Right atrium auricular region (tissue), 2 donors: ENCODE results near the gene SPATS2L. TPM values are rescaled to one million over a fixed set of nuclear protein-coding genes. Genes with fewer than 3 reads are reported as not detected.

Source experiments
- DNase-seq: peaks from one replicate; pipeline ENCODE4 v3.0.0-alpha.2; 2019; ENCODE audit warnings: low spot score
- H3K27ac ChIP-seq, 2 donors: fragments of 200-600 bp; sonication (generic); 1 replicate in 1 of 2; 2 replicates in 1 of 2; pipeline ENCODE4 v1.5.1; 2016 to 2019
- H3K27me3 ChIP-seq, 2 donors: fragments of 200-600 bp; sonication (generic); one replicate each; pipeline versions ENCODE4 v1.5.1 to v1.6.0; 2017 to 2019
- H3K36me3 ChIP-seq: fragments of 200-600 bp; sonication (generic); one replicate; pipeline ENCODE4 v1.5.1; 2016
- H3K4me1 ChIP-seq, 2 donors: fragments of 200-600 bp; sonication (generic); one replicate each; pipeline versions ENCODE4 v1.5.1 to v1.6.0; 2017 to 2019
- H3K4me3 ChIP-seq, 2 donors: fragments of 200-600 bp; sonication (generic); 1 replicate in 1 of 2; 2 replicates in 1 of 2; pipeline ENCODE4 v1.5.1; 2017 to 2019; ENCODE audit warnings: mild to moderate bottlenecking in 1 of 2, moderate library complexity in 1 of 2
- H3K9me3 ChIP-seq, 2 donors: fragments of 200-600 bp; sonication (generic); one replicate each; pipeline ENCODE4 v1.5.1; 2019
- CTCF ChIP-seq, 2 donors: fragments of 200-600 bp; sonication (generic); IDR thresholded peaks; one replicate each; pipeline ENCODE4 v1.5.1; 2019; ENCODE audit warnings: antibody characterized with exemption in 2 of 2
- total RNA-seq, 2 donors: library from RNA; depleted of rRNA; stranded (reverse); fragments of >200 nt; gene quantifications; one replicate each; pipeline ENCODE4 v1.1.0, GENCODE V29; 2016

The SPATS2L gene
- total RNA-seq, 2 donors from 2014 or later, result 103 to 126 TPM

GRCh38 chr2:200310545-200310971, 4.1 kb downstream of the SPATS2L start:
- no peak for TF ChIP-seq CTCF (IDR thresholded peaks at IDR 0.05)
- no peak overlapping the region for H3K4me3 ChIP-seq
- H3K27me3 ChIP-seq, result no peaks in the 10 kb centered on the region
- H3K27ac ChIP-seq, result peak overlapping the region in 1 of 2 donors; percentile 45
- H3K4me1 ChIP-seq, result peaks cover 0 to 54% of the 10 kb centered on the region in 2 donors
- DNase-seq, result no peak
- no peaks in the 10 kb centered on the region for H3K9me3 ChIP-seq
- no peaks in the 10 kb centered on the region for H3K36me3 ChIP-seq

- H3K4me3 ChIP-seq, result no peak overlapping the region
- peak overlapping the region in 1 of 2 donors; percentile 14 for H3K27ac ChIP-seq
- H3K36me3 ChIP-seq, result no peaks in the 10 kb centered on the region
- H3K27me3 ChIP-seq, result no peaks in the 10 kb centered on the region
- no peak for DNase-seq
- peaks cover 0 to 57% of the 10 kb centered on the region in 2 donors for H3K4me1 ChIP-seq
- no peaks in the 10 kb centered on the region for H3K9me3 ChIP-seq
- no peak for TF ChIP-seq CTCF (IDR thresholded peaks at IDR 0.05)
Measured at GRCh38 chr2:200311139-200311538, 4.6 kb downstream of the SPATS2L start.

GRCh38 chr2:200314976-200315567, 8.6 kb downstream of the SPATS2L start:
- Histone ChIP-seq H3K9me3 (no peaks in the 10 kb centered on the region), H3K4me3 (no peak overlapping the region), H3K36me3 (no peaks in the 10 kb centered on the region), H3K4me1 (peaks cover 0 to 77% of the 10 kb centered on the region in 2 donors), H3K27ac (no peak overlapping the region), H3K27me3 (no peaks in the 10 kb centered on the region)
- no peak for DNase-seq
- no peak for TF ChIP-seq CTCF (IDR thresholded peaks at IDR 0.05)

GRCh38 chr2:200317975-200318374, 11.5 kb downstream of the SPATS2L start:
- TF ChIP-seq CTCF (IDR thresholded peaks at IDR 0.05), result no peak
- no peak for DNase-seq
- H3K27ac ChIP-seq, result no peak overlapping the region
- no peaks in the 10 kb centered on the region for H3K27me3 ChIP-seq
- no peaks in the 10 kb centered on the region for H3K36me3 ChIP-seq
- no peak overlapping the region for H3K4me3 ChIP-seq
- no peaks in the 10 kb centered on the region for H3K9me3 ChIP-seq
- H3K4me1 ChIP-seq, result peaks cover 0 to 70% of the 10 kb centered on the region in 2 donors

GRCh38 chr2:200318940-200319435, 12.5 kb downstream of the SPATS2L start:
- peak overlapping the region in 1 of 2 donors; percentile 69 for H3K27ac ChIP-seq
- no peaks in the 10 kb centered on the region for H3K9me3 ChIP-seq
- DNase-seq, result no peak

More at GRCh38 chr2:200318940-200319435, 12.5 kb downstream of the SPATS2L start:
- Histone ChIP-seq H3K4me1 (peaks cover 0 to 73% of the 10 kb centered on the region in 2 donors), H3K4me3 (no peak overlapping the region), H3K27me3 (no peaks in the 10 kb centered on the region), H3K36me3 (no peaks in the 10 kb centered on the region)
- no peak for TF ChIP-seq CTCF (IDR thresholded peaks at IDR 0.05)
